Spleen (tissue), 7 donors: ENCODE results near the gene ASB13.

ENCODE experiments used
- CTCF ChIP-seq, 11 experiments: fragments of 200-600 bp in 7 of 11; fragments of 450-650 bp in 4 of 11; sonication (generic) in 4 of 11; IDR thresholded peaks in 8 of 11; conservative IDR thresholded peaks in 3 of 11; 1 replicate in 7 of 11; 2 replicates in 4 of 11; pipeline versions ENCODE4 v1.4.0 to v1.8.0; 2016 to 2021; ENCODE audit warnings: antibody characterized with exemption in 11 of 11, inconsistent platforms in 4 of 11, mild to moderate bottlenecking in 1 of 11
- POLR2A ChIP-seq, 3 donors: fragments of 450-650 bp; IDR thresholded peaks; one replicate each; pipeline ENCODE4 v1.5.1; 2017; ENCODE audit warnings: antibody characterized with exemption in 3 of 3, mild to moderate bottlenecking in 1 of 3
- donor health status: DM: no; HTN: no; CAD: no; lungs with moderate emphysema.
- donor health status: DM: no; HTN: no; CAD: no.
- donor health status: DM: no; HTN: no; CAD: no.

DNA sequence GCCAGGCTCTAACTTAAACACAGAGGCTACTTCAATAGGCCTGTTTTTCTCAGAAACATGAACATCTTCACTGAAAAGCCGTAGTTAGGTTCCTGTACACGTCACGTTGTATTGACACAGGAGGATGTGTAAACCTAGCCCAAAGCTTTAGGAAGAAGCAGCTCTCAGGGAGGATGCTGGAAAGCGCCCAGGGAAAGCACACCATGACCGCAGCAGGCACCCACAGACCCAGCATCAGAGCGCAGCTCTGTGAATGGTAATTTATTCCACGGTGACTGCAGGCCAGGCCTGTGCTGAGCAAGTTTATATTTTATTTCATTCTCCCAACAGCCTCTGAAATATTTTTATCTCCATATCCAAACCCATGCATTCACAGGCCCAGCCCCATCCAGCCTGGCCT is 51.1 kb downstream of the ASB13 start:
- TF ChIP-seq CTCF (IDR thresholded peaks at IDR 0.05 in 8 of 11, conservative IDR thresholded peaks at IDR 0.05 in 3 of 11) (no peak), POLR2A (IDR thresholded peaks at IDR 0.05) (no peak)
